Measurements from ENCODE around the gene EML3. TPM values are rescaled to one million over a fixed set of nuclear protein-coding genes. Genes with fewer than 3 reads are reported as not detected.
"Not testable (repeated sequence)": the region's sequence is repeated elsewhere in the genome, so short reads cannot be mapped to it uniquely, and the experiment has no call there.

The EML3 gene
- total RNA-seq, 1 donor from 2014 or later = 11.3 TPM

DNA sequence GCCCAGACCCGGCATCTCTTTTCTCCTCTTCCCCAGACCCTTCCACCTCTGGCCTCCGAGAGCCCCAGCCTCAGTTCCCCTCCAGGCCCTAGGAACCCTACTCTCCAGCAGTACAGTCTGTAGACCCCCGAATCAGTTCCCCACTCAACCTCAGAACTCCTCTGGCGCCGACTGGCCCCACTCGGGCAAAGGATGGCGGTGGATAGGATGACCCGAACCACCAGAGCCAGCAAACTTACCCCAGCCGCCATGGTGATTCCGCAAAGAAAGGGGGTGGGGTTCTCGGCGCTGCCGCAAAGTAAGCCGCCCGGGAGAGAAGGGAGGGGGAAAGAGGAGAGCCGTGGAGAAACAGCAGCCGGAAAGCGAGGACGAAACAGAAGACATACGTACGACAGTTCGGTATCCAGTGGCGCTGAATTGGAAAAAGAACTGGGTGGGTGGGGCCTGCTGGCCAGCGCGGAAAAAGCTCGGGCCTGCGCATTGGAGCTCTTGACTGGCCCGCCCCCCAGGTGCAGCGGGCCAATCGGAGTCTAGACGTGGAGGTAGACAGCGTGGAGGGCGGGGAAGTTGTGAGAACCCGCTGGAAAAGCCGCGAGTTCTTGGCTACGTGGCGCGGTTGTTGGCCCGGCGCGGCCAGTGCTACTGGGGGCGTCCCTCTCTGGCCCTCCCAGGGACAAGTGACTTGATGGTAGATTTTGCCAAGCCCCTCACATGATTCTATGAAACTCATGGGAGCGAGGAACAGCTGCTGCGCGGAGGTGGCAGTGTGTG lies 38.8 kb downstream of the EML3 start, which contains the start of gene EEF1G:
TSS of gene EEF1G (minus strand) at position 300 of the 771 bp plus-strand sequence. CDS start at position 251, 49 bp downstream.
- peak; percentile 100 for DNase-seq (ENCODE audit: low read depth)

DNA sequence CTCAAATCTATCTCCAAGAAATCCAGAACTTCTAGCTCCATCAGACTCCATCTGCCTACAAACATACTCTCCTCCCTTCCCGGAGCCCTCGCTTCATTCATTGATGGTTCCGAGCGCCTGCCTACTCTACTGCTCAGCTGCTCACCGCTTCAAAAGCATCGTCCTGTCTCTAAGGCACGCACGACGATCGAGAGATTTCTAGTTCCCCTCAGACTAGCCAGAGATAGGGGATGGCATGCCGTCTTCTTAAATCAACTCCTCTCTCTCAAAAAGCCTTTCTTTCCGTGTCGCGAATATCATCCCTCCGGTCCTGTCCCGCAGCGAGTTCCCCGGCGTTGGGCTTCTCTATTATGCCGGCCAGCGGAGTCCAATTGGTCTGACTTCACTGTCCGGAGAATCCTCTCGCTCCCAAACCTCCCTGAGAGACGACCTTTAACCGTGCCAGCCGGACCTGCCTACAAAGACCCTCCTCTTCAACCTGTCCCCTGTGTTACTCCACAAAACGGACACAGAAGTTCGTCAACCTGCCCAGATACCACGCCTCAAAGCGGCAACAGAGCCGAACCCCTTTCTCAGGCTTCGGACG lies 39.5 kb downstream of the EML3 start:
- DNase-seq (ENCODE audit: low read depth) = peak; percentile 41

DNA sequence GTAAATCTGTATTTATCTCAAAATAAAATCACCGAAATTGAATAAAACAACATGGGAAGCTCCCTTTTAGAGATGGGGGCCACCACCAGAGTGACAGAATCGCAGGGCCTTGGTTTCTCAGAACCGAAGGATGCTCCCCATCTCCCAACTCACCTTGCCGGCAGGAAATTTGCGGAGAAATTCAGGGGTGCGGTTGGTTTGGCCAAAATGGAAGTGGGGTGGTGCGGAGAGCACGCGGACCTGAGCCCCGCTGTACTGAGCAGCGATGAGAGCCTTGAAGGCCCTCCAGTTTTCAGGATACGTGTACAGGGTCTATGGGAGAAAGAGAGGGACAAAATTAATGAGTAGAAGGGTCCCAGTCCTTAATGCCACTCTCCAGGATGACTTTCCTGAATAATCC lies 40.1 kb downstream of the EML3 start:
- DNase-seq (ENCODE audit: low read depth) = no peak

DNA sequence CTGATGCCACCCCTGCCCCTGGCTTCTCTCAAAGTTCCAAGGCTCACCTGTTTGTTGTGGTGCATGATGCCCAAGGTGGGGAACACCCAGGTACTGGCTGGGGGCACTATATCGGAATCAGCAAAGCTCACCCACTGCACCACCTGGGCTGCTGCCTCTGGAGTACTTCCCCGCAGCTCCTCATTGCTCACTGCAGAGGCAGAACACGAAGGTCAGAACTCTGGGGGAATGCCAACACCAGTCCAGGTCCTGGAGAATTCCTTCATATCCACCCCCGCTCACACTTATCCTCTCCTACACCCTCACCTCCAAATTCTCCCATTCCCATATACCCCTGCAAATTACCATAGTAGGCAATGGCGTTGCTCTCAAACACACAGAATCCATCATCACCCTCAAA lies 41.1 kb downstream of the EML3 start:
- not testable (repeated sequence) for DNase-seq (ENCODE audit: low read depth)

DNA sequence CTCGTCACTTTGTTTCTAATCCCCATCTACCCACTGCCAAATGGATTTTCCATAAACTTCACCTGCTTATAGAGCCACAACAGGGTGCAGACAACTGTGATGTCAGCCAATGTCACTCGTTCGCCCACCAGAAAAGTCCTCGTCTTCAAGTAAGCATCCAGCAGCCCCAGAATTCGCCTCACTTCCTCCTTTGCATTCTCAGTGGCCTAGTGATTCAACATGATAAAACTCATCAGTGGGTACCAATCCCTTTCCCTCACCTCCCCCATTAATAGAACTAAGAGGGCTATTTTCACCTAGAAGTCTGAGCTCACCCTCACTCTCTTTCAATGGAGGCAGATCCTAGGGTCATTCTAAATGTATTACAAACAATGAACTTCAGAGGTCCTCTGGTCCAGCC lies 41.7 kb downstream of the EML3 start:
- not testable (repeated sequence) for DNase-seq (ENCODE audit: low read depth)

DNA sequence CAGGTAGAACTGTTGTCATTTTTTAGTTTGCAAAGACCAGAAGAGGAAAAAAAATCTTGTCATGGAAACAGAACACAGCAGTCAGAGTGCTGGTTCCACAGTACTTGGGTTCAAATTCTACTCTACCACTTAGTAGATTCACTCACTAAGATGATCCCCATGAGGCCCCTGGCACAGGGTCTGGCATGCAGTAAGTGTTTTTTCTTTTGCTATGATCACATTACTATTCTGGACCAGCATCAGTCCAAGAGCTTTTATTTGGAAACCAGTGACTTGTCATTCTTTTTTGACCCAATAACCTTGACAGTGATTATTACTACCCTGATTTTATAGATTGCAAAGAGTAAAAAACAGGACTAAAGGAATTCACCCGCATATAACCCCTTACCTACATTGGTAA lies 43.0 kb downstream of the EML3 start:
- no peak for DNase-seq (ENCODE audit: low read depth)

DNA sequence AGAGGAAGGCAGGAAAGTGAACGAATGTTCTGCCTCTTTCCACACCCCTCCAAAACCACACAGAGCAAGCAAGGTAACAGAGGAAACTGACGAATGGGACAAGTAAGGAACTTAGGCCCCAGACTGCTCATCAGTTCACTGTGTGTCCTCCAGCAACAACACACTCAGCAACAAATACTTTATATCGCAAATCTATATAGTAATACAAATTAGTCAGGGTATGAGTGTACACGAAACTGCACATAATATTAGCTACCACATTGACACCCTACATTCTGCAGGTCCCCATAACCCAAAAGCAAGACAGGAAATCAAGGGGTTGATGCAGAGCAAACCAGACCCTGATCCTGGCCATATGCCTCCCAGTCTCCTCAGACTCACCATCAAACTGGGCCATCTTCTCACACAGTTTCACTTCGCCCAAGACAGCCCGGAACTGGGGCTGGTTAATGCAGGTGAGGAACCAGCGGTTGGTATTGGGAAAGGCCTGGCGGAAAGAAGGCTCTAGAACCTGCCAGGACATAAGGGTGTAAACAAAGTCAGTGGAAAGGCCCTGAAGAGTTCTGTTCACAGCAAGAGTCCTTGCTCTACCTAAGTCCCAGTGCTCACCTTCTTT lies 45.4 kb downstream of the EML3 start:
- no peak for DNase-seq (ENCODE audit: low read depth)

DNA sequence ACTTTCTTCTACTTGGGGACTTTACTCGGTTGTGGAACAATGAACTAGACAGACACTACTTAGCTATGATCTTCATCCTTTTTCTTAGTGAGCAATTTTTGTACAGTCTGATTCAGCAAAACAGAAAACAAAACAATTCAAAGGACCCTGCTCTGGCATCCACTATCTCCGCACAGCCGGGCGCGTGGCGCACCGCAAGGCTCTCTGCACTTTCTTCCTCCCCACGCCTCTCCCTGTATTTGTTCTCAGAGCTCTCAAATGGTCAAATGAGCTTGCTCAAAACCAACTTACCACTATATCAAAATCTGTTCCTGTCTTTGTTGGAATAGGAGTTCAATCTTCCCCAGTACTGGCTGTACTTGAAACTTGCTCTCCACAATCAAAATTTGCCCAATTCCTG lies 46.3 kb downstream of the EML3 start:
- DNase-seq (ENCODE audit: low read depth) = no peak

DNA sequence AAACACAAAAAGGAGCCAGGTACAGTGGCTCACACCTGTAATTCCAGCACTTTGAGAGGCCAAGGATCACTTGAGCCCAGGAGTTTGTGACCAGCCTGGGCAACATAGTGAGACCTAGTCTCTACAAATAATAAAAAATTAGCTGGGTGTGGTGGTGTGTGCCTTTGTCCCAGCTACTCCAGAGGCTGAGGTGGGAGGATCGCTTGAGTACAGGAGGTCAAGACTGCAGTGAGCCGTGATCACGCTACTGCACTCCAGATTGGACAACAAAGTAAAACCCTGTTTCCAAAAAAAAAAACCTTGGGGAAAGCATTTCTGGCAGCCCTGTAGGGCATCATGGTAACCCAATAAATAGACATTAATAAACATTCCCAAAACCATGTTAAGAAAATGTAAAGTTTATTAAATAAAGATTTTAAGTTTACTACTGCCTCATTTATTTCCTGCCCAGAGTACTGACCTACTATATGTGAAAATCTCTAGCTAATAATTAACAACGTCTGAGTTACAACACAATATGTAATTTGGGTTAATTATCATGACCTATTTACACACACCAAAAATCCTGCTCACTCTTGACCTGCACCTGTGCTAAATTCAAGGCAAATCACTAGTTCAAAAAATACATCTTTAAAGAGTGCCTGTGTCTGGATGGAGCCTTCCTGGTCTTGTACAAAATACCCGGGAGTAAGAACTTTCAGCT lies 47.3 kb downstream of the EML3 start:
- no peak for DNase-seq (ENCODE audit: low read depth)

DNA sequence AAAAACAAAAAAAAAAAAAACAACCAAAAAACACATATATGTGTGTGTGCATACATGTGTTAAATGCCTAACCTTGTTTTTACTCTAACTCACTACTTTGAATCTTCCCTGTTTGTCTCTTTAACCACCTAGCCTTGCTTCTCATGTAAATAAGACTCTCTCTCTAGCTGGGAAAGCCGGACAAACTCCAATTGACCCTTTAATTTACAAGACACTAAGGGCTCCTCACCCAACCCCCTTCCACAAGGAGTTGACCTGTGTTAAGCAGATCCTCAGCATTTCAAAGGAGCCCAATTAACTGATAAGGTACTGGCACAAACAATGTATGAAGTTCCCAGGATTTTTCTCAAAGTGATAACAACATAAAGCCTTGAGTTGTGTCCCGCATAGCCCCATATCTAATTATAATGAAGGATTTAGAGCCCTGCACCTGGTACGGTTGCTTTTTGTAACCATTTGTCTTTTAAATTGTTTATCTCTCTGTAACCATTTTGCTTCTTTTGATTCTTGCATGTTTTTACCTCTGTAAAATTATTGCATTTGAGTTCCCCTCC lies 50.8 kb downstream of the EML3 start:
- not testable (repeated sequence) for DNase-seq (ENCODE audit: low read depth)

DNA sequence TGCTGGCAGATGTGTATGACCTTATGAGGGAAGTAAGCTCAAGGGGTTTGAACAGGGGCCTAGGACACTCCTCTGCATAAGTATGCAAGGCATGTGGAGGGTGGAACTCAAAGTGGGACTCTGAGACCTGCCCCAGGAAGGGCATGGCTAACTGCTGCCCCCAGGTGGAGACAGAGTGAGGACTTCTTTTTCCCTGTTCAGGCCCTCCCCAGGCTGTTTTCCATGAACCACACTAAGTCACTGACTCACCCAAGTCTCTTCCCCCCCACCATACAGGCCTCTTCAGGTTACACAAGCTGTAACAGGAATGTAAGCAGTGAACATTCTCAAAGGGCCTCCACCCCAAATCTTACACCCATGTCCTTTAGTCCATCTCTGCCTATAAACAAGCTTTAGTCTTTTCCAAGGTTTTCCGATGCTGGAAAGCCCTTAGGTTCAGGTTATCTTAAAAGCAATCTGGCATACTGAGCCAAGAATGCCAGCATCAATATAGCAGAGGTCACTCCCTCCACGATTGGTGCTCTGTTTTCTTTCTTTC lies 51.9 kb downstream of the EML3 start:
- peak; percentile 98 for DNase-seq (ENCODE audit: low read depth)

DNA sequence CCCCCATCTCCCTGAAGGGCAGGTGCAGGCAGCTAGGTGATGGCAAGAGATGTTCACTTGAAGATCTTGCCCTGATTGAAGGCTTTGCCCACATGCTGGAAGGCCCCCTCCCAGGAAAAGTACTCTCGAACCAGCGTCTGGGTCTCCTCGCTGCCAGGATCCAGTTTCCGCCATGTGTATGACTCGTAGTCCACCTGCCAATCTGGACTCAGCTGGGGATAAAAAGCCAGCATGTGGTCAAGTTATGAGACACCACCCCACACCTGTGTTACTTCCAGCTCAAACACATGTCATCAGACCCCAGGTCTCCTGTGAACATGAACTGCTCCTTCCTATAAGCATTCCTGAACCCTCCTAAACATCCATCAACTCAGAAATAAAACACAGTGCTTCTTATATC lies 52.9 kb downstream of the EML3 start:
- peak; percentile 55 for DNase-seq (ENCODE audit: low read depth)

DNA sequence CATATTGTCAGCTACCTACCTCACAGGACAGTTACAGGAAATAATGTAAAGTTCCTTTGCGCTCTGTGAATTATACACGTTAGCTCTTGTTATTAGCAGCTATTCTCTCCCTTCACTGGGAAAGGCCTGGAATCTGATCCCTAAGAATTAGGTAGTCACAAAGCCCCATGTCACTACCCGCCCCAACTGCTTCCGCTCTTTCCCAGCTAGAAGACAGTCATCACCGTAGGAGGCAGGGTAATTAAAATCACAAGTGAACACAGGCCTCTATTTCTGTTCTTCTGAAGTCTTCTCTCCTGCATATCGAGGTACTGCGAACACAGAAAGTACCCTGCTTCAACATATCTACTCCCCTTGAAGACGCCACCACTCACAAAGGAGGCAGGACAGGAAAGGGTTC lies 53.4 kb downstream of the EML3 start:
- no peak for DNase-seq (ENCODE audit: low read depth)

DNA sequence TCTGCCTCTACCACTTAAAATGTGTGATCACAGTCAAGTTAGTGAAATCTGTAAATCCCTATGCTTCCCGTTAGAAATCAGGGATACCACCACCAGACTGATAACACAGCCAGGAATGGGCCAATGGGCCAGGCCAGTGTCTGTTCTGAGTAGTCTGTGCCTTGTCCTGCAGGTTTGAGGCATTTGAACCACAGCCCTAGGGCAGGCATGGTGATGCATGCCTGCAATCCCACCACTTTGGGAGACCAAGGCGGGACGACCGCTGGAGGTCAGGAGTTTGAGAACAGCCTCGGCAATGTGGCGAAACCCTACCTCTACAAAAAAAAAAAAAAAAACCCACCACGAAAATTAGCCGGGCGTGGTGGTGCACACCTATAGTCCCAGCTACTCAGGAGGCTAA lies 53.9 kb downstream of the EML3 start:
- no peak for DNase-seq (ENCODE audit: low read depth)

DNA sequence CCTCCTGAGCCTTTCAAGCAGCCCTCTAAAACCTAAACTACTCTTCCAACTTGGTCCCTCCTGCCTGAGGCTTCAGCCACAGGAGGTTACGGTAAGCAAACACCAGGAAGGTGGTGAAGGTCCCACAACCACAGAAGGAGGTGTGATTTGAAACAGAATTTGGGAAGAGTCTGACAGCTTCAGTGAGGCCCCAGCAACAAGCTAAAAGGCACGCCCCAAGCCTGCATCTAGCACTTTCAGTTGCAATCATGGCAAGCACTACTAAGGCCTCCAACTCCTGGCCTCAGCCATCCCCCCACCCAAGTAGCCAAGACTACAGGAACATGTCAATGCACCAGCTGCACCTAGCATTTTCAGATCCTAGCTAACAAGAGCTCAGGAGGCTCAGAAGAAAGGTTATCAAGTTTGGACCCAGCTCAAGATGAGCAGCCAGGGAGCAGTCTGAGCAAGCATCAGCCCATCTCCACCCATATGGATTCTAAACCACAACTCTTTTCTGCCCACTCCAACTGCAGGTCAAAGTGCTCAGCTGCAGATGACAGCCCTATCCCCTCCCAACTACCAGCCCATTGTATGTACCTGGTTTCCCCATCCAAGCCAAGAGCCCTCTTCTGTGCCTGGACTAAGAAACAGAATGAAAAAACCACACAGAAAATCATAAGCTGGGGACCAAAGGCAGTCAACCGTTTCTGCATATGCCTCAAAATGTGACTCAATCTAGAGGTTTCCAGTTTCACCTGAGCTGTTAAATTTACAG lies 55.5 kb downstream of the EML3 start:
- DNase-seq (ENCODE audit: low read depth) = no peak

DNA sequence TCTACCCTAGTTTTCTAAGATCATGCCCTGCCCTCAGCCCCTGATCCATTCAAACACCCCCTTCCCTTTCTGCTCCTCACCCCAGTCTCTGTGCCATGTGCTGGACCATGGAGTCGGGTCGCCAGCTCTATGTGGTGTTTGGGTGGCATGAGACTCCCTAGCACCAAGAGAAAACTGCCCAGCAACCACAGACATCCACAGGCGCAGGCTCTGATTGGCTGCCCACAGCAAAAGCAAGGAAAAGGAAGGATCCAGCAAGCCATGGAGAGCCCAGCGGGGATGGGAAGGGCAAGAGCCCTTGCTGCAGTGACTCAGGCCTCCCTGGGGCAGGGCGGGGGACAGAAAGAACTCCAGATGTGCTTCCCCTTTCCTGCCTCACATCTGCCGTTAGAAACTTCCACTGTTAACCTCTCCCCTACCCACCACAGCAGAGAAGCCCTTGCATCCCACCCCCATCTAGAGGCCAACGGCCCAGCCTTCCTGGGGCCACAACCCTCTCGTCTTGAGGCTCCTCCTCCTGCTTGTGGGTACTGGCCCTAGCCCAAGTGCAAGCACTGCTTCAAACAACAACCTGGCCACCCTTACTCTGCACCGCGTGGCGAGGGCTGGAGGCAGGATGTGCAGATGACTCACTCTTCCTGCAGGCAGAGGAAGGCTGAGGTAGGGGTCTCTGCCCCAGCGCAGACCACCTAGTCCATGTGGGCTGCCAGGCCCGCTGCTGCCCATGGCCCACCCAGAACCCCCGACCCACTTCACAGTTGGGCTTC lies 56.3 kb downstream of the EML3 start:
- DNase-seq (ENCODE audit: low read depth) = peak; percentile 98

DNA sequence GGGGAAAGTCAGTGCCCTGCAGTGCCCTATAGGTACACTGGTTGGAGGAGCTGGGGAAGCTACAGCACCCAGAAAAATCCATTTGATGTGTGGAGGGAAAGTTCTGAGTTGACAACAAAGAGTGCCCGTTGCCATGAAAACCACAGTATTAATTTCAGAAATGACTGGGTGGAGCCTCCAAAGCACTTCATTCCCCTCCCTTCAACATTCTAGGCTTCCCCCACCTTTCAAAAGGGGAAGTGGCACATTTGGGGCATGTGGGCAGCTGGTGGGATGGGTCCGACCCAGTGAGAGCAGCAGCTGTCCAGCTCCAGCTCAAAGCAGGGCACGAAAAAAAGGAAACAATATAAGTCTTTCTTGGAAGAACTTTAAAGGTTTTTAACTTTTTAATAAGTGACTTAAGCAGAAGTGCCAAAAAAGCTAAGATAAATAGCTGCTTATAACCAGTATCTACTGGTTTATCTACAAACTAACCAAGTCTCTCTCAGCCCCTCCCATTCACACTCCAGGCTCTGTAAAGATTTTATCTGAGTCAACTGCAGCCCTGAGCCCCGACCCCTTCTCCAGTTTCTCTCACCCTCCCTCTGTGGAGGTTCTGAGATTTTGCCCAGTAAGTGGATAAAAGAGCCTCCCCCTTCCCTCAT lies 57.0 kb downstream of the EML3 start:
- DNase-seq (ENCODE audit: low read depth) = peak; percentile 95

DNA sequence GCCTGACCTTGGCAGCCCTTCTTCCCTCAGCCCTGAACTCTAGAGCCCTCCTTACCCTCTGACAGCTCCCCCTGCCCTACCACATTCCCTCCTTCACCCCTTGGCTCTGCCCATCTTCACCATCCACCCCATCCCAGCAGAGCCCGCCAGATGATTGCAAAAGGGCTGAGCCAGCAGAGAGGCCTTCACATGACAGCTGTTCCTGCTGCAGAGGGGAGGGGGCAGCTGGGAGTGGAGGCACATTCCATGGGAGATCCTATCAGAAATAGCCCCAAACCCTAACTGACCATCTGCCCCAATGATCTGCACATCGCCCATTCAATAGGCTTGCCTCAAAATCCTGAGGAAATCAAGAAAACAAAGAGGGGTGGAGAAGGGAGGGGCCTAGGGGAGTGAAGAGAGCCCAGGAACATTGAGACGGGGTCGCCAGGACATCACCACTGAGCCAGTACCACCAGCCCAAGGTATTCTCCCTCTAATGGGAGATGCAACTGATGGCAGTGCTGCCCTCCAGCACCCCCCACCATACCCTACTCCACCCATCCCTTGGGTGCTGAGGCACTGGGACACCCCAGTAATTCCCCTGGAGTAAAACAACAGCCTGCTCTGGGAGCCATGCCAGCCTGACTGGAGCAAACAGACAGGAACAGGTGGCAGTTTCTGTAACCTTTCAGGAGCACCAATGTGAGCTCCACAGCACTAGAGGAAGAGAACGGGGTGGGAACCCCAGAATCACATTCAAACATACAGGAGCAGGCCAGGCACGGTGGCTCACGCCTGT lies 58.0 kb downstream of the EML3 start:
- peak; percentile 94 for DNase-seq (ENCODE audit: low read depth)

Data from myocyte (in vitro differentiated cells).